Fibroblast of mammary gland (primary cell): ENCODE results near the gene TLK2.
A peak's percentile ranks its signal among the peaks of the same experiment; 100 is the strongest.
"Not testable (repeated sequence)": the region's sequence is repeated elsewhere in the genome, so short reads cannot be mapped to it uniquely, and the experiment has no call there.

ENCODE experiments used
- DNase-seq: peaks from one replicate; pipeline ENCODE4 v3.0.0-alpha.2; 2010; ENCODE audit warnings: low read depth
- H3K4me3 ChIP-seq: 2 replicates; pipeline ENCODE4 v1.5.1; 2011; ENCODE audit warnings: low read depth, mild to moderate bottlenecking, low read length, moderate library complexity; ENCODE audit not compliant: control insufficient read depth
- CTCF ChIP-seq: conservative IDR thresholded peaks from 2 replicates; pipeline ENCODE4 v1.5.1; 2011; ENCODE audit warnings: low read depth, low read length, inconsistent platforms; ENCODE audit not compliant: control insufficient read depth, insufficient read depth

Gene TLK2

GRCh38 chr17:62600805-62601204 is 122.2 kb downstream of the TLK2 start:
- no peak for DNase-seq
- no peak for TF ChIP-seq CTCF
- H3K4me3 ChIP-seq = no peak overlapping the region

- no peak overlapping the region for H3K4me3 ChIP-seq
- TF ChIP-seq CTCF = peak; percentile 41
- DNase-seq = peak; percentile 49
Observed at GRCh38 chr17:62601471-62601870, 122.8 kb downstream of the TLK2 start.

- DNase-seq = not testable (repeated sequence)
Observed at GRCh38 chr17:62603783-62604182, 125.2 kb downstream of the TLK2 start.

GRCh38 chr17:62605588-62605987 is 127.0 kb downstream of the TLK2 start:
- H3K4me3 ChIP-seq = no peak overlapping the region
- no peak for DNase-seq
- no peak for TF ChIP-seq CTCF

More at GRCh38 chr17:62603783-62604182, 125.2 kb downstream of the TLK2 start:
- not testable (repeated sequence) for H3K4me3 ChIP-seq

GRCh38 chr17:62611292-62611691 is 132.7 kb downstream of the TLK2 start:
- TF ChIP-seq CTCF = no peak
- H3K4me3 ChIP-seq = no peak overlapping the region
- DNase-seq = no peak

- no peak for TF ChIP-seq CTCF
- H3K4me3 ChIP-seq = no peak overlapping the region
- no peak for DNase-seq
Observed at GRCh38 chr17:62611728-62612127, 133.1 kb downstream of the TLK2 start.

GRCh38 chr17:62612289-62612688 is 133.7 kb downstream of the TLK2 start:
- DNase-seq = peak; percentile 33
- H3K4me3 ChIP-seq = not testable (repeated sequence)

GRCh38 chr17:62613095-62613494 is 134.5 kb downstream of the TLK2 start:
- DNase-seq = peak; percentile 58
- H3K4me3 ChIP-seq = not testable (repeated sequence)
